Measurements from ENCODE around the gene PAMR1. TPM values are rescaled to one million over a fixed set of nuclear protein-coding genes. Genes with fewer than 3 reads are reported as not detected.
A peak's percentile ranks its signal among the peaks of the same experiment; 100 is the strongest.
"Not testable (repeated sequence)": the region's sequence is repeated elsewhere in the genome, so short reads cannot be mapped to it uniquely, and the experiment has no call there.

Gene PAMR1
- polyA plus RNA-seq, 4 donors = 1.4 to 4.9 (median 4.6) TPM; not detected in 1

GRCh38 chr11:35523331-35523768, 2.1 kb downstream of the PAMR1 start:
- FAIRE-seq = no peak

GRCh38 chr11:35522091-35522490, 3.3 kb downstream of the PAMR1 start:
- H3K36me3 ChIP-seq (ENCODE audit: control insufficient read depth in 3 of 3, insufficient read depth in 2 of 3, low read depth in 1 of 3, low read length in 3 of 3); FAIRE-seq; H3K9me3 ChIP-seq (ENCODE audit: control insufficient read depth in 2 of 2, insufficient read depth in 1 of 2, low read depth in 1 of 2, low read length in 1 of 2); DNase-seq; H3K4me3 ChIP-seq (ENCODE audit: low read depth in 1 of 3, low read length in 3 of 3); H3K27ac ChIP-seq (ENCODE audit: low read depth in 1 of 3, low read length in 2 of 3); H3K4me1 ChIP-seq (ENCODE audit: control insufficient read depth in 3 of 3, insufficient read depth in 2 of 3, low read depth in 1 of 3, low read length in 2 of 3): not testable (repeated sequence)
- WGBS, 3 donors = 84 to 89% (median 85%) methylated on average over 4 to 5 of the region's 5 CpGs
- H3K27me3 ChIP-seq (ENCODE audit: control insufficient read depth in 3 of 3, insufficient read depth in 3 of 3, low read length in 3 of 3) = peaks cover 0 to 37% (median 14%) of the 10 kb centered on the region in 3 donors

More at GRCh38 chr11:35523331-35523768, 2.1 kb downstream of the PAMR1 start:
- no peaks in the 10 kb centered on the region for H3K9me3 ChIP-seq (ENCODE audit: control insufficient read depth in 2 of 2, insufficient read depth in 1 of 2, low read depth in 1 of 2, low read length in 1 of 2)
- peaks cover 0 to 35% (median 14%) of the 10 kb centered on the region in 3 donors for H3K27me3 ChIP-seq (ENCODE audit: control insufficient read depth in 3 of 3, insufficient read depth in 3 of 3, low read length in 3 of 3)
- H3K4me1 ChIP-seq (ENCODE audit: control insufficient read depth in 3 of 3, insufficient read depth in 2 of 3, low read depth in 1 of 3, low read length in 2 of 3) = no peaks in the 10 kb centered on the region
- 43 to 73% (median 66%) methylated on average over 7 of the region's 7 CpGs for WGBS, 3 donors
- no peak for DNase-seq
- no peak overlapping the region for H3K27ac ChIP-seq (ENCODE audit: low read depth in 1 of 3, low read length in 2 of 3)
- no peaks in the 10 kb centered on the region for H3K36me3 ChIP-seq (ENCODE audit: control insufficient read depth in 3 of 3, insufficient read depth in 2 of 3, low read depth in 1 of 3, low read length in 3 of 3)
- no peak overlapping the region for H3K4me3 ChIP-seq (ENCODE audit: low read depth in 1 of 3, low read length in 3 of 3)

- peaks cover 0 to 24% (median 12%) of the 10 kb centered on the region in 3 donors for H3K27me3 ChIP-seq (ENCODE audit: control insufficient read depth in 3 of 3, insufficient read depth in 3 of 3, low read length in 3 of 3)
- DNase-seq (no peak), FAIRE-seq (no peak)
- H3K9me3 ChIP-seq (ENCODE audit: control insufficient read depth in 2 of 2, insufficient read depth in 1 of 2, low read depth in 1 of 2, low read length in 1 of 2) = no peaks in the 10 kb centered on the region
- H3K4me3 ChIP-seq (ENCODE audit: low read depth in 1 of 3, low read length in 3 of 3) = no peak overlapping the region
- 57 to 76% (median 58%) methylated on average over 1 of the region's 1 CpG for WGBS, 3 donors
- H3K36me3 ChIP-seq (ENCODE audit: control insufficient read depth in 3 of 3, insufficient read depth in 2 of 3, low read depth in 1 of 3, low read length in 3 of 3) = no peaks in the 10 kb centered on the region
- no peak overlapping the region for H3K27ac ChIP-seq (ENCODE audit: low read depth in 1 of 3, low read length in 2 of 3)
- no peaks in the 10 kb centered on the region for H3K4me1 ChIP-seq (ENCODE audit: control insufficient read depth in 3 of 3, insufficient read depth in 2 of 3, low read depth in 1 of 3, low read length in 2 of 3)
These were observed 5.0 kb downstream of the PAMR1 start for GRCh38 chr11:35520376-35520775.

GRCh38 chr11:35518766-35519165, 6.7 kb downstream of the PAMR1 start:
- WGBS, 3 donors = 53 to 59% (median 54%) methylated on average over 1 of the region's 1 CpG

GRCh38 chr11:35517481-35517880, 7.9 kb downstream of the PAMR1 start:
- no peak for FAIRE-seq
- no peaks in the 10 kb centered on the region for H3K36me3 ChIP-seq (ENCODE audit: control insufficient read depth in 3 of 3, insufficient read depth in 2 of 3, low read depth in 1 of 3, low read length in 3 of 3)

More at GRCh38 chr11:35518766-35519165, 6.7 kb downstream of the PAMR1 start:
- Histone ChIP-seq H3K36me3 (ENCODE audit: control insufficient read depth in 3 of 3, insufficient read depth in 2 of 3, low read depth in 1 of 3, low read length in 3 of 3) (no peaks in the 10 kb centered on the region), H3K4me3 (ENCODE audit: low read depth in 1 of 3, low read length in 3 of 3) (no peak overlapping the region), H3K27me3 (ENCODE audit: control insufficient read depth in 3 of 3, insufficient read depth in 3 of 3, low read length in 3 of 3) (peaks cover 0 to 11% (median 5%) of the 10 kb centered on the region in 3 donors), H3K4me1 (ENCODE audit: control insufficient read depth in 3 of 3, insufficient read depth in 2 of 3, low read depth in 1 of 3, low read length in 2 of 3) (no peaks in the 10 kb centered on the region), H3K9me3 (ENCODE audit: control insufficient read depth in 2 of 2, insufficient read depth in 1 of 2, low read depth in 1 of 2, low read length in 1 of 2) (no peaks in the 10 kb centered on the region), H3K27ac (ENCODE audit: low read depth in 1 of 3, low read length in 2 of 3) (no peak overlapping the region)
- no peak for FAIRE-seq
- no peak for DNase-seq

GRCh38 chr11:35516403-35516802, 9.0 kb downstream of the PAMR1 start:
- H3K27me3 ChIP-seq (ENCODE audit: control insufficient read depth in 3 of 3, insufficient read depth in 3 of 3, low read length in 3 of 3) = peaks cover 0 to 10% (median 5%) of the 10 kb centered on the region in 3 donors
- H3K4me1 ChIP-seq (ENCODE audit: control insufficient read depth in 3 of 3, insufficient read depth in 2 of 3, low read depth in 1 of 3, low read length in 2 of 3) = no peaks in the 10 kb centered on the region
- no peaks in the 10 kb centered on the region for H3K9me3 ChIP-seq (ENCODE audit: control insufficient read depth in 2 of 2, insufficient read depth in 1 of 2, low read depth in 1 of 2, low read length in 1 of 2)
- FAIRE-seq = no peak
- 37 to 60% (median 44%) methylated on average over 4 of the region's 4 CpGs for WGBS, 3 donors
- H3K36me3 ChIP-seq (ENCODE audit: control insufficient read depth in 3 of 3, insufficient read depth in 2 of 3, low read depth in 1 of 3, low read length in 3 of 3) = no peaks in the 10 kb centered on the region
- no peak for DNase-seq
- H3K27ac ChIP-seq (ENCODE audit: low read depth in 1 of 3, low read length in 2 of 3) = no peak overlapping the region
- no peak overlapping the region for H3K4me3 ChIP-seq (ENCODE audit: low read depth in 1 of 3, low read length in 3 of 3)

More at GRCh38 chr11:35517481-35517880, 7.9 kb downstream of the PAMR1 start:
- H3K9me3 ChIP-seq (ENCODE audit: control insufficient read depth in 2 of 2, insufficient read depth in 1 of 2, low read depth in 1 of 2, low read length in 1 of 2) = no peaks in the 10 kb centered on the region
- 21 to 51% (median 36%) methylated on average over 1 of the region's 1 CpG for WGBS, 3 donors
- DNase-seq = peak in 1 of 2 donors; percentile 3
- no peak overlapping the region for H3K27ac ChIP-seq (ENCODE audit: low read depth in 1 of 3, low read length in 2 of 3)
- peaks cover 0 to 10% (median 5%) of the 10 kb centered on the region in 3 donors for H3K27me3 ChIP-seq (ENCODE audit: control insufficient read depth in 3 of 3, insufficient read depth in 3 of 3, low read length in 3 of 3)
- no peaks in the 10 kb centered on the region for H3K4me1 ChIP-seq (ENCODE audit: control insufficient read depth in 3 of 3, insufficient read depth in 2 of 3, low read depth in 1 of 3, low read length in 2 of 3)
- no peak overlapping the region for H3K4me3 ChIP-seq (ENCODE audit: low read depth in 1 of 3, low read length in 3 of 3)

- no peak for DNase-seq
- H3K27ac ChIP-seq (ENCODE audit: low read depth in 1 of 3, low read length in 2 of 3) = no peak overlapping the region
- H3K9me3 ChIP-seq (ENCODE audit: control insufficient read depth in 2 of 2, insufficient read depth in 1 of 2, low read depth in 1 of 2, low read length in 1 of 2) = no peaks in the 10 kb centered on the region
- H3K36me3 ChIP-seq (ENCODE audit: control insufficient read depth in 3 of 3, insufficient read depth in 2 of 3, low read depth in 1 of 3, low read length in 3 of 3) = no peaks in the 10 kb centered on the region
- H3K27me3 ChIP-seq (ENCODE audit: control insufficient read depth in 3 of 3, insufficient read depth in 3 of 3, low read length in 3 of 3) = peaks cover 0 to 10% (median 5%) of the 10 kb centered on the region in 3 donors
- FAIRE-seq = no peak
- 22 to 45% (median 44%) methylated on average over 3 of the region's 3 CpGs for WGBS, 3 donors
- no peaks in the 10 kb centered on the region for H3K4me1 ChIP-seq (ENCODE audit: control insufficient read depth in 3 of 3, insufficient read depth in 2 of 3, low read depth in 1 of 3, low read length in 2 of 3)
- no peak overlapping the region for H3K4me3 ChIP-seq (ENCODE audit: low read depth in 1 of 3, low read length in 3 of 3)
These were observed 10.2 kb downstream of the PAMR1 start for GRCh38 chr11:35515224-35515623.

- H3K9me3 ChIP-seq (ENCODE audit: control insufficient read depth in 2 of 2, insufficient read depth in 1 of 2, low read depth in 1 of 2, low read length in 1 of 2) = no peaks in the 10 kb centered on the region
- no peak for FAIRE-seq
These were observed 10.9 kb downstream of the PAMR1 start for GRCh38 chr11:35514481-35514880.

GRCh38 chr11:35511666-35512065, 13.8 kb downstream of the PAMR1 start:
- H3K4me3 ChIP-seq (ENCODE audit: low read depth in 1 of 3, low read length in 3 of 3) = no peak overlapping the region
- H3K27me3 ChIP-seq (ENCODE audit: control insufficient read depth in 3 of 3, insufficient read depth in 3 of 3, low read length in 3 of 3) = peaks cover 0 to 2% (median 0%) of the 10 kb centered on the region in 3 donors
- DNase-seq = no peak
- 60 to 70% (median 63%) methylated on average over 5 of the region's 5 CpGs for WGBS, 3 donors
- H3K36me3 ChIP-seq (ENCODE audit: control insufficient read depth in 3 of 3, insufficient read depth in 2 of 3, low read depth in 1 of 3, low read length in 3 of 3) = no peaks in the 10 kb centered on the region
- H3K9me3 ChIP-seq (ENCODE audit: control insufficient read depth in 2 of 2, insufficient read depth in 1 of 2, low read depth in 1 of 2, low read length in 1 of 2) = no peaks in the 10 kb centered on the region
- H3K27ac ChIP-seq (ENCODE audit: low read depth in 1 of 3, low read length in 2 of 3) = no peak overlapping the region
- FAIRE-seq = no peak
- H3K4me1 ChIP-seq (ENCODE audit: control insufficient read depth in 3 of 3, insufficient read depth in 2 of 3, low read depth in 1 of 3, low read length in 2 of 3) = no peaks in the 10 kb centered on the region

More at GRCh38 chr11:35514481-35514880, 10.9 kb downstream of the PAMR1 start:
- Histone ChIP-seq H3K27me3 (ENCODE audit: control insufficient read depth in 3 of 3, insufficient read depth in 3 of 3, low read length in 3 of 3) (peaks cover 0 to 9% (median 3%) of the 10 kb centered on the region in 3 donors), H3K36me3 (ENCODE audit: control insufficient read depth in 3 of 3, insufficient read depth in 2 of 3, low read depth in 1 of 3, low read length in 3 of 3) (no peaks in the 10 kb centered on the region), H3K27ac (ENCODE audit: low read depth in 1 of 3, low read length in 2 of 3) (no peak overlapping the region), H3K4me1 (ENCODE audit: control insufficient read depth in 3 of 3, insufficient read depth in 2 of 3, low read depth in 1 of 3, low read length in 2 of 3) (no peaks in the 10 kb centered on the region), H3K4me3 (ENCODE audit: low read depth in 1 of 3, low read length in 3 of 3) (no peak overlapping the region)
- 83 to 87% (median 84%) methylated on average over 3 of the region's 3 CpGs for WGBS, 3 donors
- DNase-seq = no peak
